Small intestine (tissue), 7 donors: ENCODE measurements around the gene RCOR1. TPM values are rescaled to one million over a fixed set of nuclear protein-coding genes. Genes with fewer than 3 reads are reported as not detected.

Source experiments
- DNase-seq, 2 donors: peaks; one replicate each; pipeline versions ENCODE4 v3.0.0 to v3.0.0-alpha.2; 2013
- FAIRE-seq: peaks from 2 replicates; lab custom pipeline; 2012; peaks lifted over from hg19 to GRCh38; lab: Jason Lieb, UNC
- H3K27ac ChIP-seq, 3 donors: one replicate each; pipeline ENCODE4 v1.5.1; 2013; ENCODE audit warnings: low read length in 2 of 3, mild to moderate bottlenecking in 2 of 3, control low read depth in 1 of 3, inconsistent platforms in 1 of 3, low read depth in 1 of 3, moderate library complexity in 1 of 3
- H3K27me3 ChIP-seq, 3 donors: one replicate each; pipeline ENCODE4 v1.6.1; 2013; ENCODE audit warnings: low read length in 3 of 3, inconsistent platforms in 1 of 3; ENCODE audit not compliant: control insufficient read depth in 3 of 3, insufficient read depth in 3 of 3
- H3K36me3 ChIP-seq, 3 donors: one replicate each; pipeline ENCODE4 v1.6.1; 2013; ENCODE audit warnings: low read length in 3 of 3, inconsistent platforms in 1 of 3, low read depth in 1 of 3, mild to moderate bottlenecking in 1 of 3, moderate library complexity in 1 of 3; ENCODE audit not compliant: control insufficient read depth in 3 of 3, insufficient read depth in 2 of 3
- H3K4me1 ChIP-seq, 3 donors: one replicate each; pipeline ENCODE4 v1.6.1; 2013; ENCODE audit warnings: low read length in 2 of 3, inconsistent platforms in 1 of 3, low read depth in 1 of 3, mild to moderate bottlenecking in 1 of 3, moderate library complexity in 1 of 3; ENCODE audit not compliant: control insufficient read depth in 3 of 3, insufficient read depth in 2 of 3
- H3K4me3 ChIP-seq, 3 donors: one replicate each; pipeline ENCODE4 v1.5.1; 2013; ENCODE audit warnings: low read length in 3 of 3, control low read depth in 1 of 3, inconsistent platforms in 1 of 3, low read depth in 1 of 3, mild to moderate bottlenecking in 1 of 3, moderate library complexity in 1 of 3
- H3K9me3 ChIP-seq, 2 donors: one replicate each; pipeline ENCODE4 v1.6.1; 2013; ENCODE audit warnings: low read depth in 1 of 2, low read length in 1 of 2; ENCODE audit not compliant: control insufficient read depth in 2 of 2, insufficient read depth in 1 of 2
- WGBS, 3 donors: extraction: QIAGEN DNeasy Blood & Tissue Kit; methylation state at CpG; one replicate each; pipeline ENCODE4 v1.1.7; 2013; 5-methylcytosine and 5-hydroxymethylcytosine counted together
- polyA plus RNA-seq, 4 donors: library from polyadenylated mRNA; stranded (reverse) in 3 of 4; unstranded in 1 of 4; fragments of 200-250 nt in 3 of 4; fragments of 120-200 nt in 1 of 4; gene quantifications; one replicate each; pipeline versions ENCODE4 v1.2.1 to v1.2.3, GENCODE V29; 2013
- donor health status: healthy with polysubstance abuse.
- donor health status: control.
- donor health status: control.
- donor health status: Bipolar disorder and iron deficiency.
- donor health status: healthy.

The RCOR1 gene
- polyA plus RNA-seq, 4 donors = 9.2 to 22.6 (median 12.3) TPM

DNA sequence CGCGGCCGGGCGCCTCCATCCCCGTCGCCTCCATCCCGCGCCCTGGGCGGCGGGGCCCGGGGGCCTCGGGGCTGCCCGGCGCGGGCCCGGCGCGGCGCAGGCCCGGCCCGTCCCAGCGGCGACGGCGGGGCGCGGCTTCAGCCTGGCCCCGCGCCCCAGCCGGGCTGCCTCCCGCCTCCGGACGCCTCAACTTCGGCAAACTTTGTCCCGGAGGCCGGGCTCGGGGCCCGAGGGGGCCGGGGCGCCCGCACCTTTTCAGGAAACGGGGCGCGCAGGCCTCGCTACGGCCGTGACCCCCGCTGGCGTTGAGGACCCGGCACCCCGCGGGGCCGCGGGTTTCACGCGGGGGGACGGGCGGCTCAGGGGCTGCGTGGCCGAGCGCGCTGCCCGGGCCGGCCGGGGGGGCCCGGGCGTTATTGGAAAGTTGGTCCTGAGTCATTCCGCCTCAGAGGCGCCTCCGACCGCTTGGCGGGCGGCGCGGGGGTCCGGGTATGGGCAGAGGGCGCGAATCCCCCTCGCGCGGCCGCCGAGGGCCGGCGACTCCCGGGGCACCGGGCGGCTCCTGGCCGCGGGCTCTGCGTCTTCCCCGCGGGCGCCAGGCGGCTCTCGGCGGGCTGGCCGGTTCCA, 185.4 kb downstream of the RCOR1 start:
- no peaks in the 10 kb centered on the region for H3K27me3 ChIP-seq
- H3K9me3 ChIP-seq = no peaks in the 10 kb centered on the region
- peaks cover 2 to 13% (median 5%) of the 10 kb centered on the region in 3 donors for H3K4me1 ChIP-seq
- DNase-seq = peak; percentile 40 to 72
- FAIRE-seq = no peak
- H3K36me3 ChIP-seq = peaks cover 0 to 11% (median 0%) of the 10 kb centered on the region in 3 donors
- WGBS, 3 donors = 0 to 5% (median 1%) methylated on average over 4 to 98 of the region's 98 CpGs
- peak overlapping the region; percentile 74 to 97 (median 81) for H3K4me3 ChIP-seq
- peak overlapping the region; percentile 66 to 95 (median 84) for H3K27ac ChIP-seq

DNA sequence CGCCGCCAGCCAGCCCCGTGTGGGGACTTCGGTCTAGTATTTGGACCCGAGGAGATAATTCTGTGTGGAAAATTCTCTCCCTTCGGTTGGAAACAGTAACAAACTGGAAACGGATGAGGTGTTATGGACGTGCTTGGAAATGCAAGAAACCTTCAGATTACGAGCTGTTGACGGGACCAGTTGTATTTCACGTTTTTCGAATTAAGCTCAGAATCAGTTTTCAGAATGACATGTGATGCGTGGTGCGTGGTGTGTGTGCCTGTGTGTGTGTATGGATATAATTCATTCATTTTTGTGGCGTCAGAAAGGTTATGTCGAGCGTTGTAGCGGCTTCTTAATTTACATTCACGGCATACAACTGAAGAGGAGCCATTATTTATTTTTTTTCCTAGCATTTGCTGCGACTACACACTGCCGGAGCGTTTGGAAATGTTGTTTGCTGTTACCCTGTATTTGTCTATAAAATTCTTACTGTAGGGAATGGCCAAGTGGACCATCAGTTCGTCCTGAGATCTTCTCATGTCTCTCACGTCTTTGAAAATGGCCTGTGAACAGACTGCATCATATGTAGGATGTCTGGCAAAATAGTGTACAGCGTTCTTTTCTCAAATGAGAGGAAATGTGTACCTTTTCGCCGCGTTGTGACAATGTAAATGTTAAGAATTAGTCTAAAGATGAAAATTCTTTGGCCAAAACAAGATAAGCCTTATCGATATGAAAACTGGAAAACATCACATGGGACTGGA, 186.1 kb downstream of the RCOR1 start:
- FAIRE-seq (no peak), DNase-seq (peak in 1 of 2 donors; percentile 42)
- Histone ChIP-seq H3K4me1 (peaks cover 2 to 13% (median 5%) of the 10 kb centered on the region in 3 donors), H3K4me3 (peak overlapping the region; percentile 74 to 97 (median 81)), H3K27ac (peak overlapping the region; percentile 66 to 95 (median 84)), H3K9me3 (no peaks in the 10 kb centered on the region), H3K27me3 (no peaks in the 10 kb centered on the region), H3K36me3 (peaks cover 0 to 13% (median 0%) of the 10 kb centered on the region in 3 donors)
- 2 to 3% (median 2%) methylated on average over 29 of the region's 29 CpGs for WGBS, 3 donors

DNA sequence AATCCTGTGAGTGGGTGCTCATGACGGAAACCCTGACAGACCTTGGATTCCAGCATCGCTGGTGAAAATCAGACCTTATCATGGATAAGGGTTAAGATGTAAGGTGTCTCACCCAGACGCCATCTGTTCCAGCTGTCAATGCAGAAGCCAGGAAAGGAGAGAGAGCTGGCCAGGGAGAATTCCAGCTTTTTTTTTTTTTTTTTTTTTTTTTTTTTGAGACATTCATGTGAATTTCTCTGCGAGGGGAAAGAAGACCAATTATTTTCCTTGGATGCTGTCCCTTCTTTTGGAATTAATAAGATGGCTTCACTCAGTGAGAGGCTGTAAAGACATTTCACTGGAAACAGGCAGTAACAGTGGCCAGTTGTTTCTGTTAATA, 186.6 kb downstream of the RCOR1 start:
- Histone ChIP-seq H3K4me3 (peak overlapping the region in 2 of 3 donors; percentile 74 to 97), H3K36me3 (peaks cover 0 to 13% (median 0%) of the 10 kb centered on the region in 3 donors), H3K4me1 (peaks cover 2 to 13% (median 5%) of the 10 kb centered on the region in 3 donors), H3K27me3 (no peaks in the 10 kb centered on the region), H3K9me3 (no peaks in the 10 kb centered on the region), H3K27ac (no peak overlapping the region)
- no peak for FAIRE-seq
- peak in 1 of 2 donors; percentile 16 for DNase-seq
- WGBS, 3 donors = 19 to 24% (median 22%) methylated on average over 4 of the region's 4 CpGs

DNA sequence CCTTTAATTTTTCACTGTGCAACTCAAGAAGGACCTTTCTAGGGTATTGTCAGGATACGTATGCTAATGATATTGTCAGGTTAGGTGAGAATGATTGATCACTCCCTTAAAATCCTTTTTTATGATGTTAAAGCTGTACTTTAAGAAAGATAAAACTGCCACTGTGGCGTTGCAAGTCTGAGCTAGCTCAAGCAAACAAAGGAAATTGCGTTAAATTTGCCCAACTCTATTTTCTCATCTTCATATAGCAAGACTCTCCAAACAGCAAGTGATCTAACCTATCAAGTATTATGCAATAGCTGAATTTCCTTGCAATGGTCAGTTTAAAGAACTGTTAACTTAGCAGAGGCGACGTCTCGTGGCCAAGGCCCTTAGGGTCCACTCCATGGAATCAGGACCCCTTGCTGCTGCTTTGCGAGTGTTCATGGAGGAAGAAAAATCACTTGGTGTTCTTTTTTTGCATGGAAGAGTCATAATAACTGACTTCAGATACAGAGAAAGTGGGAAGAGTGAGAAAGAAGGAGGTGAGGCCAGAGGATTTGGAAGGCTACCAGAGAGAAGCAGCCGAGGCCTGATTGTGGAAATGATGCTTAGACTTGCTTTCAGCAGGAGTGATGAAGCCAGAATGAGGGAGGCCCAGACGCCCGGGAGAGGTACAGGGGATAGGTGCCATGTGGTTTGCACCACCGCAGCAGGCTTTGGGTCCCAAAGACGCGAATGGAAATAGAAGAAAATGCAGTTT, 187.3 kb downstream of the RCOR1 start:
- no peak overlapping the region for H3K27ac ChIP-seq
- peaks cover 0 to 16% (median 0%) of the 10 kb centered on the region in 3 donors for H3K36me3 ChIP-seq
- H3K9me3 ChIP-seq = no peaks in the 10 kb centered on the region
- no peak overlapping the region for H3K4me3 ChIP-seq
- WGBS, 3 donors = 70 to 77% (median 75%) methylated on average over 13 of the region's 13 CpGs
- DNase-seq = no peak
- no peaks in the 10 kb centered on the region for H3K27me3 ChIP-seq
- H3K4me1 ChIP-seq = peaks cover 2 to 9% (median 5%) of the 10 kb centered on the region in 3 donors
- no peak for FAIRE-seq

Other genes with a start within 250 kb of the RCOR1 start
- gene CINP, start 229.8 kb upstream of the RCOR1 start, polyA plus RNA-seq = 10 to 100 TPM; 30.9 to 39.7 (median 36.1) TPM
- 10 to 100 TPM in 1 of 4 donors, 1 to 10 TPM in 3; 3.2 to 10.6 (median 7.6) TPM for gene TECPR2, start 229.7 kb upstream of the RCOR1 start, polyA plus RNA-seq
- gene ANKRD9, start 82.9 kb upstream of the RCOR1 start, polyA plus RNA-seq = 10 to 100 TPM; 21.2 to 88.4 (median 43.6) TPM
- gene TRAF3, start 184.8 kb downstream of the RCOR1 start, polyA plus RNA-seq = 10 to 100 TPM in 1 of 4 donors, 1 to 10 TPM in 3; 4.0 to 17.9 (median 8.5) TPM